K562 (cell line): Measurements from ENCODE around the gene CC2D1A. TPM values are rescaled to one million over a fixed set of nuclear protein-coding genes. Genes with fewer than 3 reads are reported as not detected.
A peak's percentile ranks its signal among the peaks of the same experiment; 100 is the strongest.

ENCODE experiments used
- ARHGAP35 ChIP-seq: fragments of 450-650 bp; IDR thresholded peaks from 2 replicates; pipeline ENCODE4 v1.6.1; 2018; ENCODE audit not compliant: partially characterized antibody
- CBX2 ChIP-seq: fragments of 200-600 bp; sonication (generic); IDR thresholded peaks from one replicate; pipeline ENCODE4 v1.6.1; 2012; ENCODE audit warnings: mild to moderate bottlenecking, low read length, inconsistent platforms; ENCODE audit not compliant: insufficient read depth, poor library complexity, severe bottlenecking
- CEBPG ChIP-seq, 3 experiments: fragments of 200-800 bp in 1 of 3; sonication (Bioruptor generic) in 1 of 3; sonication (generic) in 1 of 3; formaldehyde crosslinking in 1 of 3; IDR thresholded peaks in 2 of 3; conservative IDR thresholded peaks in 1 of 3; 2 replicates each; pipeline versions ENCODE4 v1.6.1 to v1.8.0; 2016 to 2022; ENCODE audit warnings: missing compliant biosample characterization in 2 of 3, missing genetic modification characterization in 2 of 3, mild to moderate bottlenecking in 1 of 3, missing genetic modification reagents in 1 of 3
- CREM ChIP-seq: IDR thresholded peaks from 2 replicates; pipeline ENCODE4 v1.6.1; 2014; ENCODE audit warnings: antibody characterized with exemption, low read depth
- CTBP1 ChIP-seq: fragments of 450-650 bp; IDR thresholded peaks from 2 replicates; pipeline ENCODE4 v1.6.1; 2016; ENCODE audit warnings: borderline replicate concordance
- FOXK1 ChIP-seq: sonication (generic); formaldehyde crosslinking; IDR thresholded peaks from 2 replicates; pipeline ENCODE4 v1.8.0; 2022; ENCODE audit warnings: missing genetic modification reagents, mild to moderate bottlenecking, borderline replicate concordance
- KAT8 ChIP-seq: fragments of 450-650 bp; IDR thresholded peaks from 2 replicates; pipeline ENCODE4 v1.6.1; 2016; ENCODE audit warnings: low read depth, mild to moderate bottlenecking
- KDM2B ChIP-seq: fragments of 250-450 bp; sonication (Bioruptor Pico); IDR thresholded peaks from 2 replicates; pipeline ENCODE4 v1.8.0; 2021; ENCODE audit warnings: mild to moderate bottlenecking, moderate library complexity
- NCOA1 ChIP-seq: fragments of 450-650 bp; IDR thresholded peaks from 2 replicates; pipeline ENCODE4 v1.6.1; 2016; ENCODE audit warnings: low read depth
- NFIC ChIP-seq: fragments of 450-650 bp; IDR thresholded peaks from 2 replicates; pipeline ENCODE4 v1.6.1; 2017; ENCODE audit warnings: mild to moderate bottlenecking, inconsistent platforms
- RUNX1 ChIP-seq: sonication (generic); IDR thresholded peaks from 2 replicates; pipeline ENCODE4 v1.6.1; 2016; ENCODE audit warnings: antibody characterized with exemption, low read depth
- ZNF23 ChIP-seq: fragments of 250-450 bp; sonication (Bioruptor Pico); IDR thresholded peaks from 2 replicates; pipeline ENCODE4 v1.4.0; 2020; ENCODE audit warnings: mild to moderate bottlenecking
- ZNF311 ChIP-seq: fragments of 250-450 bp; sonication (Bioruptor Pico); IDR thresholded peaks from 2 replicates; pipeline ENCODE4 v1.4.0; 2020; ENCODE audit warnings: mild to moderate bottlenecking, moderate library complexity
- ZNF431 ChIP-seq: sonication (generic); formaldehyde crosslinking; IDR thresholded peaks from 2 replicates; pipeline ENCODE4 v1.8.0; 2022; ENCODE audit warnings: mild to moderate bottlenecking, missing genetic modification reagents
- polyA plus RNA-seq, 8 experiments: library from polyadenylated mRNA; depleted of rRNA in 4 of 8; stranded (reverse) in 5 of 8; unstranded in 3 of 8; fragments of >200 nt; fragmentation: Nextera tagmentation in 2 of 8; fragmentation: Illumina TruSeq in 1 of 8; extraction: Ambion mirVana in 2 of 8; extraction: Trizol in 1 of 8; gene quantifications; 2 replicates each; pipeline versions ENCODE4 v1.2.1 to v1.2.3, GENCODE V29; 2011 to 2014; ENCODE audit warnings: inconsistent platforms in 1 of 8, missing spikeins in 1 of 8
- total RNA-seq, 7 experiments: library from RNA; depleted of rRNA in 6 of 7; stranded (reverse); fragments of >200 nt in 6 of 7; fragmentation: Illumina TruSeq in 2 of 7; extraction: Trizol in 2 of 7; gene quantifications; 2 replicates each; pipeline versions ENCODE4 v1.2.1 to v1.2.3, GENCODE V29; 2011 to 2021; ENCODE audit warnings: low replicate concordance in 1 of 7
- TF ChIP-seq, protein P1 (sequence below): fragments of 250-450 bp; sonication (Bioruptor Pico); IDR thresholded peaks from 2 replicates; pipeline ENCODE4 v1.5.0; 2020; ENCODE audit warnings: mild to moderate bottlenecking, borderline replicate concordance
- TF ChIP-seq, protein P2 (sequence below): IDR thresholded peaks from 2 replicates; pipeline ENCODE4 v1.6.1; 2016; ENCODE audit warnings: missing genetic modification characterization, missing compliant biosample characterization
- TF ChIP-seq, protein P3 (sequence below), 2 experiments: IDR thresholded peaks; 2 replicates each; pipeline ENCODE4 v1.6.1; 2011; ENCODE audit warnings: borderline replicate concordance in 1 of 2, control low read depth in 1 of 2, low read depth in 1 of 2, low read length in 1 of 2, mild to moderate bottlenecking in 1 of 2, mixed read lengths in 1 of 2, moderate library complexity in 1 of 2; ENCODE audit not compliant: insufficient read depth in 1 of 2, insufficient read length in 1 of 2, poor library complexity in 1 of 2, severe bottlenecking in 1 of 2; ENCODE audit errors: extremely low read depth in 1 of 2
- TF ChIP-seq, protein P4 (sequence below): conservative IDR thresholded peaks from 2 replicates; pipeline ENCODE4 v1.6.1; 2011; ENCODE audit warnings: low read depth, mild to moderate bottlenecking, low read length; ENCODE audit not compliant: control insufficient read depth
- TF ChIP-seq, protein P5 (sequence below): IDR thresholded peaks from 2 replicates; pipeline ENCODE4 v1.6.1; 2011; ENCODE audit not compliant: insufficient read length; ENCODE audit errors: extremely low read depth

The CC2D1A gene
- total and polyA plus RNA-seq, 9 of the 15 experiments (the other 6 are each of a cell fraction or from before 2014, with no cell fraction given): 0.32 to 31.0 (median 12.9) TPM

DNA sequence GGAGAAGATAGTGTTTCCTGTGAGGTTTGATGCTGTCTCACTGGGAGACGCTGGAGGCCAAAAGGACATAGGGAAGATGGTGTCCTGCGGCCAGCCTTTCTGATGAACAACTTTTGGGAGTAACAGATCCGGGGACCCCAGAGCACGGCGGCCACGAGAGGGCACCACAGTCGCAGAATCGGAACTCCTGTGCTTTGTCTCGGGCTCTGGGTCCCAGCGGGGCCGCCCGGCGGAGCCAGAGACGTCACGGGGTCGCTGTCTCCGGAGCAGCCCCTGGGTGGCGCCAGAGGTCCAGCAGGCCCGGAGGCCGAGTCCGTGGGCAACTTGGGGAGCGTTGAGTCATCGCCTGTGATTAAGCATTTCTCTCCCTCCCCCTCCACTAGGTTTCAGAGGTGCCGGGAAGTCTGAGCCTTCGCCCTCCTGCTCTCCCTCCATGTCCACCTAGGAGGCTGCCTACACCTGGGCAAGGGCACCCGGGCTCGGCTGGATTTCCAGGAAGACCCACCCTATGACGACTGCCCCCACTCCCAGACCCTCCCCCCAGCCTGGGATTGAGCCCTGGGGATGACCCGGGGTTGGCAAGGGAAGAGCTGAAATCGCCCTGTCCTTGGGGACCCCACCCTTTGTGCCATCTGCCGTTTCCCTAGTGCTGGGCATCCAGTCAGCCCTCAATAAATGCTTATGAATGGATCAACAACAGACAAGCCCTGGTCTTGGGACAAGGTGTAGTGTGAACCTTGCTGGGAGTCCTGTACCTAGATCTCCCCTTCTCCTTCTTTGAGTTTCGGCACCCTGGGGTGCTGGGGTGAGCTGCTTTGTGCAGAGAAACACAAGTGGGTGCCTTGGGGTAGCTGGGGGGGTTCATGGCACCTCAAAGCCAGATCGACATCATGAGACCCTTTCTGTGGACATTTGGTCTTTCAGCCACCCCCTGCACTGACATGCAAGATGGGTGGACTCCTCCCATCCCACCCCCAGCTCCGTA, 25.6 kb upstream of the CC2D1A start (continued):
- TF ChIP-seq CEBPG (CRISPR knock-in tag; IDR thresholded peaks at IDR 0.05) (peak; percentile 40), CEBPG (tag; conservative IDR thresholded peaks at IDR 0.05 in 1 of 2, IDR thresholded peaks at IDR 0.05 in 1 of 2) (peak in 1 of 2 experiments; percentile 48; a peak in 2 of 4 replicates), ZNF311 (CRISPR knock-in tag) (no peak), KAT8 (no peak), FOXK1 (CRISPR knock-in tag) (peak; percentile 41; the same call in 1 of the 2 replicates), CBX2 (no peak), KDM2B (no peak), NCOA1 (peak; percentile 62; the same call in 1 of the 2 replicates), ARHGAP35 (no peak), ZNF23 (CRISPR knock-in tag) (no peak), CREM (peak; percentile 94), NFIC (peak; percentile 20; the same call in 1 of the 2 replicates), ZNF431 (CRISPR knock-in tag) (peak; percentile 1; the same call in 1 of the 2 replicates), RUNX1 (no peak), CTBP1 (peak; percentile 96)
- TF ChIP-seq, protein P1, sequence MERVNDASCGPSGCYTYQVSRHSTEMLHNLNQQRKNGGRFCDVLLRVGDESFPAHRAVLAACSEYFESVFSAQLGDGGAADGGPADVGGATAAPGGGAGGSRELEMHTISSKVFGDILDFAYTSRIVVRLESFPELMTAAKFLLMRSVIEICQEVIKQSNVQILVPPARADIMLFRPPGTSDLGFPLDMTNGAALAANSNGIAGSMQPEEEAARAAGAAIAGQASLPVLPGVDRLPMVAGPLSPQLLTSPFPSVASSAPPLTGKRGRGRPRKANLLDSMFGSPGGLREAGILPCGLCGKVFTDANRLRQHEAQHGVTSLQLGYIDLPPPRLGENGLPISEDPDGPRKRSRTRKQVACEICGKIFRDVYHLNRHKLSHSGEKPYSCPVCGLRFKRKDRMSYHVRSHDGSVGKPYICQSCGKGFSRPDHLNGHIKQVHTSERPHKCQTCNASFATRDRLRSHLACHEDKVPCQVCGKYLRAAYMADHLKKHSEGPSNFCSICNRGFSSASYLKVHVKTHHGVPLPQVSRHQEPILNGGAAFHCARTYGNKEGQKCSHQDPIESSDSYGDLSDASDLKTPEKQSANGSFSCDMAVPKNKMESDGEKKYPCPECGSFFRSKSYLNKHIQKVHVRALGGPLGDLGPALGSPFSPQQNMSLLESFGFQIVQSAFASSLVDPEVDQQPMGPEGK (CRISPR knock-in tag): no peak
- TF ChIP-seq, protein P2, sequence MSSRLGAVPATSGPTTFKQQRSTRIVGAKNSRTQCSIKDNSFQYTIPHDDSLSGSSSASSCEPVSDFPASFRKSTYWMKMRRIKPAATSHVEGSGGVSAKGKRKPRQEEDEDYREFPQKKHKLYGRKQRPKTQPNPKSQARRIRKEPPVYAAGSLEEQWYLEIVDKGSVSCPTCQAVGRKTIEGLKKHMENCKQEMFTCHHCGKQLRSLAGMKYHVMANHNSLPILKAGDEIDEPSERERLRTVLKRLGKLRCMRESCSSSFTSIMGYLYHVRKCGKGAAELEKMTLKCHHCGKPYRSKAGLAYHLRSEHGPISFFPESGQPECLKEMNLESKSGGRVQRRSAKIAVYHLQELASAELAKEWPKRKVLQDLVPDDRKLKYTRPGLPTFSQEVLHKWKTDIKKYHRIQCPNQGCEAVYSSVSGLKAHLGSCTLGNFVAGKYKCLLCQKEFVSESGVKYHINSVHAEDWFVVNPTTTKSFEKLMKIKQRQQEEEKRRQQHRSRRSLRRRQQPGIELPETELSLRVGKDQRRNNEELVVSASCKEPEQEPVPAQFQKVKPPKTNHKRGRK: no peak
- TF ChIP-seq, protein P3, sequence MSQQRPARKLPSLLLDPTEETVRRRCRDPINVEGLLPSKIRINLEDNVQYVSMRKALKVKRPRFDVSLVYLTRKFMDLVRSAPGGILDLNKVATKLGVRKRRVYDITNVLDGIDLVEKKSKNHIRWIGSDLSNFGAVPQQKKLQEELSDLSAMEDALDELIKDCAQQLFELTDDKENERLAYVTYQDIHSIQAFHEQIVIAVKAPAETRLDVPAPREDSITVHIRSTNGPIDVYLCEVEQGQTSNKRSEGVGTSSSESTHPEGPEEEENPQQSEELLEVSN (IDR thresholded peaks at IDR 0.05; ENCODE audit: borderline replicate concordance in 1 of 2, extremely low read depth in 1 of 2, insufficient read depth in 1 of 2, insufficient read length in 1 of 2, low read depth in 1 of 2, low read length in 1 of 2, poor library complexity in 1 of 2, severe bottlenecking in 1 of 2): peak; percentile 25 to 44
- TF ChIP-seq, protein P4, sequence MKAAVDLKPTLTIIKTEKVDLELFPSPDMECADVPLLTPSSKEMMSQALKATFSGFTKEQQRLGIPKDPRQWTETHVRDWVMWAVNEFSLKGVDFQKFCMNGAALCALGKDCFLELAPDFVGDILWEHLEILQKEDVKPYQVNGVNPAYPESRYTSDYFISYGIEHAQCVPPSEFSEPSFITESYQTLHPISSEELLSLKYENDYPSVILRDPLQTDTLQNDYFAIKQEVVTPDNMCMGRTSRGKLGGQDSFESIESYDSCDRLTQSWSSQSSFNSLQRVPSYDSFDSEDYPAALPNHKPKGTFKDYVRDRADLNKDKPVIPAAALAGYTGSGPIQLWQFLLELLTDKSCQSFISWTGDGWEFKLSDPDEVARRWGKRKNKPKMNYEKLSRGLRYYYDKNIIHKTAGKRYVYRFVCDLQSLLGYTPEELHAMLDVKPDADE: peak; percentile 71; the same call in 1 of the 2 replicates
- TF ChIP-seq, protein P5, sequence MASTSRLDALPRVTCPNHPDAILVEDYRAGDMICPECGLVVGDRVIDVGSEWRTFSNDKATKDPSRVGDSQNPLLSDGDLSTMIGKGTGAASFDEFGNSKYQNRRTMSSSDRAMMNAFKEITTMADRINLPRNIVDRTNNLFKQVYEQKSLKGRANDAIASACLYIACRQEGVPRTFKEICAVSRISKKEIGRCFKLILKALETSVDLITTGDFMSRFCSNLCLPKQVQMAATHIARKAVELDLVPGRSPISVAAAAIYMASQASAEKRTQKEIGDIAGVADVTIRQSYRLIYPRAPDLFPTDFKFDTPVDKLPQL: no peak
